HEK293 (cell line): ENCODE data around the gene YWHAG.

ENCODE experiments used
- BCL11A ChIP-seq: fragments of 450-650 bp; formaldehyde crosslinking; IDR thresholded peaks from 2 replicates; pipeline ENCODE4 v1.5.1; 2016; ENCODE audit warnings: low read depth, missing biosample characterization, missing genetic modification characterization
- BCL11B ChIP-seq: fragments of 450-650 bp; formaldehyde crosslinking; IDR thresholded peaks from 2 replicates; pipeline ENCODE4 v1.5.1; 2016; ENCODE audit warnings: low read depth, missing biosample characterization, missing genetic modification characterization
- KLF1 ChIP-seq: fragments of 450-650 bp; formaldehyde crosslinking; IDR thresholded peaks from 2 replicates; pipeline ENCODE4 v1.5.1; 2016; ENCODE audit warnings: missing biosample characterization, missing genetic modification characterization
- KLF16 ChIP-seq: fragments of 450-650 bp; formaldehyde crosslinking; IDR thresholded peaks from 2 replicates; pipeline ENCODE4 v1.5.1; 2017; ENCODE audit warnings: missing biosample characterization, missing genetic modification characterization
- KLF17 ChIP-seq: fragments of 450-650 bp; formaldehyde crosslinking; IDR thresholded peaks from 2 replicates; pipeline ENCODE4 v1.5.1; 2016; ENCODE audit warnings: missing biosample characterization, missing genetic modification characterization
- KLF7 ChIP-seq: fragments of 450-650 bp; formaldehyde crosslinking; IDR thresholded peaks from 2 replicates; pipeline ENCODE4 v1.5.1; 2016; ENCODE audit warnings: missing biosample characterization, missing genetic modification characterization, borderline replicate concordance
- REST ChIP-seq: fragments of 450-650 bp; formaldehyde crosslinking; IDR thresholded peaks from 2 replicates; pipeline ENCODE4 v1.5.1; 2016; ENCODE audit warnings: missing biosample characterization, missing genetic modification characterization
- SP7 ChIP-seq: fragments of 450-650 bp; formaldehyde crosslinking; IDR thresholded peaks from 2 replicates; pipeline ENCODE4 v1.5.1; 2016; ENCODE audit warnings: missing biosample characterization, missing genetic modification characterization
- ZBTB10 ChIP-seq: fragments of 450-650 bp; formaldehyde crosslinking; IDR thresholded peaks from 2 replicates; pipeline ENCODE4 v1.5.1; 2016; ENCODE audit warnings: missing biosample characterization, missing genetic modification characterization
- ZBTB17 ChIP-seq: fragments of 450-650 bp; formaldehyde crosslinking; IDR thresholded peaks from 2 replicates; pipeline ENCODE4 v1.5.1; 2016; ENCODE audit warnings: missing biosample characterization, missing genetic modification characterization
- ZFP69B ChIP-seq: fragments of 450-650 bp; formaldehyde crosslinking; IDR thresholded peaks from 2 replicates; pipeline ENCODE4 v1.5.1; 2016; ENCODE audit warnings: missing biosample characterization, missing genetic modification characterization
- ZNF114 ChIP-seq: fragments of 450-650 bp; formaldehyde crosslinking; IDR thresholded peaks from 2 replicates; pipeline ENCODE4 v1.5.0; 2017; ENCODE audit warnings: missing biosample characterization, missing genetic modification characterization
- ZNF16 ChIP-seq: fragments of 450-650 bp; formaldehyde crosslinking; IDR thresholded peaks from 2 replicates; pipeline ENCODE4 v1.5.1; 2016; ENCODE audit warnings: low read depth, missing biosample characterization, missing genetic modification characterization
- ZNF19 ChIP-seq: fragments of 450-650 bp; formaldehyde crosslinking; IDR thresholded peaks from 2 replicates; pipeline ENCODE4; 2016; ENCODE audit warnings: missing biosample characterization, missing genetic modification characterization, low read depth
- ZNF23 ChIP-seq: fragments of 450-650 bp; formaldehyde crosslinking; IDR thresholded peaks from 2 replicates; pipeline ENCODE4 v1.5.1; 2016; ENCODE audit warnings: missing biosample characterization, missing genetic modification characterization, borderline replicate concordance
- ZNF239 ChIP-seq: fragments of 450-650 bp; formaldehyde crosslinking; IDR thresholded peaks from 2 replicates; pipeline ENCODE4 v1.5.1; 2016; ENCODE audit warnings: missing biosample characterization, missing genetic modification characterization
- ZNF24 ChIP-seq: fragments of 450-650 bp; formaldehyde crosslinking; IDR thresholded peaks from 2 replicates; pipeline ENCODE4 v1.5.1; 2016; ENCODE audit warnings: missing biosample characterization, missing genetic modification characterization
- ZNF335 ChIP-seq: fragments of 450-650 bp; formaldehyde crosslinking; conservative IDR thresholded peaks from 2 replicates; pipeline ENCODE4 v1.5.1; 2016; ENCODE audit warnings: missing biosample characterization, missing genetic modification characterization
- ZNF362 ChIP-seq: fragments of 450-650 bp; formaldehyde crosslinking; IDR thresholded peaks from 2 replicates; pipeline ENCODE4 v1.5.1; 2016; ENCODE audit warnings: missing biosample characterization, missing genetic modification characterization
- ZNF433 ChIP-seq: fragments of 450-650 bp; formaldehyde crosslinking; IDR thresholded peaks from 2 replicates; pipeline ENCODE4 v1.5.1; 2016; ENCODE audit warnings: missing biosample characterization, missing genetic modification characterization, low read depth
- ZNF518A ChIP-seq: fragments of 450-650 bp; formaldehyde crosslinking; conservative IDR thresholded peaks from 2 replicates; pipeline ENCODE4 v1.5.1; 2016; ENCODE audit warnings: low read depth, missing biosample characterization, missing genetic modification characterization
- ZNF521 ChIP-seq: fragments of 450-650 bp; formaldehyde crosslinking; IDR thresholded peaks from 2 replicates; pipeline ENCODE4 v1.5.1; 2017; ENCODE audit warnings: missing biosample characterization, mild to moderate bottlenecking, missing genetic modification characterization
- ZNF571 ChIP-seq: fragments of 450-650 bp; formaldehyde crosslinking; IDR thresholded peaks from 2 replicates; pipeline ENCODE4 v1.5.0; 2017; ENCODE audit warnings: missing biosample characterization, missing genetic modification characterization
- ZNF658 ChIP-seq: fragments of 450-650 bp; formaldehyde crosslinking; IDR thresholded peaks from 2 replicates; pipeline ENCODE4; 2016; ENCODE audit warnings: missing biosample characterization, missing genetic modification characterization
- ZNF670 ChIP-seq: fragments of 450-650 bp; formaldehyde crosslinking; IDR thresholded peaks from 2 replicates; pipeline ENCODE4 v1.5.1; 2016; ENCODE audit warnings: missing biosample characterization, missing genetic modification characterization, low read depth
- ZNF747 ChIP-seq: fragments of 450-650 bp; formaldehyde crosslinking; IDR thresholded peaks from 2 replicates; pipeline ENCODE4 v1.5.1; 2016; ENCODE audit warnings: missing biosample characterization, missing genetic modification characterization

Gene YWHAG

GRCh38 chr7:76392531-76393115 lies 33.8 kb upstream of the YWHAG start (continued):
- TF ChIP-seq ZNF518A (tag by site-specific recombination): no peak
- TF ChIP-seq ZNF362 (tag by site-specific recombination): no peak
- TF ChIP-seq ZNF335 (tag by site-specific recombination): peak; percentile 60
- TF ChIP-seq ZBTB10 (tag by site-specific recombination): no peak
- TF ChIP-seq ZNF433 (tag by site-specific recombination): no peak
- TF ChIP-seq BCL11A (tag by site-specific recombination): peak; percentile 46; the same call in 1 of the 2 replicates
- TF ChIP-seq KLF7 (tag by site-specific recombination): peak; percentile 73; the same call in 1 of the 2 replicates
- TF ChIP-seq ZFP69B (tag by site-specific recombination): no peak
- no peak for TF ChIP-seq KLF16 (tag by site-specific recombination)
- no peak for TF ChIP-seq ZNF239 (tag by site-specific recombination)
- TF ChIP-seq ZBTB17 (tag by site-specific recombination): peak; percentile 42; the same call in 1 of the 2 replicates
- TF ChIP-seq BCL11B (tag by site-specific recombination): peak; percentile 81; the same call in 1 of the 2 replicates
- no peak for TF ChIP-seq ZNF16 (tag by site-specific recombination)
- no peak for TF ChIP-seq ZNF670
- no peak for TF ChIP-seq ZNF23 (tag by site-specific recombination)
- no peak for TF ChIP-seq REST (tag by site-specific recombination)
- peak; percentile 82 for TF ChIP-seq KLF1 (tag by site-specific recombination)
- no peak for TF ChIP-seq ZNF24 (tag by site-specific recombination)
- no peak for TF ChIP-seq ZNF571 (tag by site-specific recombination)
- TF ChIP-seq ZNF19 (tag by site-specific recombination): no peak
- TF ChIP-seq ZNF658 (tag by site-specific recombination): no peak
- no peak for TF ChIP-seq ZNF521 (tag by site-specific recombination)
- peak; percentile 35; the same call in 1 of the 2 replicates for TF ChIP-seq SP7 (tag by site-specific recombination)
- TF ChIP-seq ZNF747 (tag by site-specific recombination): no peak
- TF ChIP-seq KLF17: 0 out of 2 replicates have a peak, but pooled peaks have one; percentile 11
- TF ChIP-seq ZNF114 (tag by site-specific recombination): no peak
